Measurements from ENCODE around the gene ZNF148. TPM values are rescaled to one million over a fixed set of nuclear protein-coding genes. Genes with fewer than 3 reads are reported as not detected.

ZNF148 gene
- total RNA-seq, 4 donors from 2014 or later, result 30.3 to 39.0 (median 33.0) TPM

DNA sequence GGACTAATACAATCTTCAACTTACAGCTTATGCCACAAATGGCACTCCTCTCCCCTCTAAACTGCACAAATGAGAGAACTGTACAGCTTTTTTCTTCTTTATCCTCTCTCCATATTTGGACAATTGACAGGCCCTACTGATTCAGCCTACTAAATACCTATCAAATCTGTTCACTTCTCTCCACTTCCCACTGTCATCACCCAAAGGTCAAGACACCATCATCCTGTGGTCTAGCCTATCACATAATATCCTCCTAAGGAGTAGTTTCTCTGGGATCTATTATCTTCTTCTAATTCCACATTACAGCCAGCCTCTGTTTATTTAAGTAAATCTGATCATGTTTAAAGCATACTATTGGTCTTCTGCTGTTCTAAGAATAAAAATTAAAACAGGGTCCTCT is 129.6 kb downstream of the ZNF148 start:
- intact Hi-C loops (cut with DNase I), result no loop called here
- H3K9me3 ChIP-seq, result no peaks in the 10 kb centered on the region
- DNase-seq (ENCODE audit: extremely low spot score), result no peak
- TF ChIP-seq, protein P1, sequence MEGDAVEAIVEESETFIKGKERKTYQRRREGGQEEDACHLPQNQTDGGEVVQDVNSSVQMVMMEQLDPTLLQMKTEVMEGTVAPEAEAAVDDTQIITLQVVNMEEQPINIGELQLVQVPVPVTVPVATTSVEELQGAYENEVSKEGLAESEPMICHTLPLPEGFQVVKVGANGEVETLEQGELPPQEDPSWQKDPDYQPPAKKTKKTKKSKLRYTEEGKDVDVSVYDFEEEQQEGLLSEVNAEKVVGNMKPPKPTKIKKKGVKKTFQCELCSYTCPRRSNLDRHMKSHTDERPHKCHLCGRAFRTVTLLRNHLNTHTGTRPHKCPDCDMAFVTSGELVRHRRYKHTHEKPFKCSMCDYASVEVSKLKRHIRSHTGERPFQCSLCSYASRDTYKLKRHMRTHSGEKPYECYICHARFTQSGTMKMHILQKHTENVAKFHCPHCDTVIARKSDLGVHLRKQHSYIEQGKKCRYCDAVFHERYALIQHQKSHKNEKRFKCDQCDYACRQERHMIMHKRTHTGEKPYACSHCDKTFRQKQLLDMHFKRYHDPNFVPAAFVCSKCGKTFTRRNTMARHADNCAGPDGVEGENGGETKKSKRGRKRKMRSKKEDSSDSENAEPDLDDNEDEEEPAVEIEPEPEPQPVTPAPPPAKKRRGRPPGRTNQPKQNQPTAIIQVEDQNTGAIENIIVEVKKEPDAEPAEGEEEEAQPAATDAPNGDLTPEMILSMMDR (IDR thresholded peaks at IDR 0.05), result no peak
- TF ChIP-seq EP300 (IDR thresholded peaks at IDR 0.05) (no peak), POLR2AphosphoS5 (IDR thresholded peaks at IDR 0.05) (no peak), POLR2A (IDR thresholded peaks at IDR 0.05; ENCODE audit: low read depth) (no peak)
- no peak overlapping the region for H3K4me3 ChIP-seq
- H3K4me1 ChIP-seq, result peaks cover 0 to under 1% (median 0%) of the 10 kb centered on the region in 4 donors
- H3K36me3 ChIP-seq, result no peaks in the 10 kb centered on the region
- H3K27ac ChIP-seq (replicated peaks in 1 of 4), result no peak overlapping the region
- no peaks in the 10 kb centered on the region for H3K27me3 ChIP-seq

DNA sequence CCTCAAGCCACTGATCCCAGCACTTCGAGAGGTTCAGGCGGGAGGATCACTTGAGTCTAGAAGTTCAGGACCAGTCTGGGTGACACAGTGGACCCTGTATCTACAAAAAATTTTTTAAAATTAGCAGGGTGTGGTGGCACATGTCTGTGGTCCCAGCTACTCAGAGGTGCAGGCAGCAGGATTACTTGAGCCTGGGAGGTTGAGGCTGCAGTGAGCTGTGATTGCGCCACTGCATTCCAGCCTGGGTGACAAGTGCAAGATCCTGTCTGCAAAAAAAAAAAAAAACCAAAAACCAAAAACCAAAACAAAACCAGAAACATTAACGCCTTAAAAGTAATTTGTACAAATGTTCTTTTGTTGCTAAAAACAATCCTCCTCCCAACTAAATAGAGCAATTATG is 134.6 kb downstream of the ZNF148 start:
- 78% methylated on average over 4 of the region's 4 CpGs for WGBS
- intact Hi-C loops (cut with DNase I), result no loop called here
- TF ChIP-seq, protein P1 (IDR thresholded peaks at IDR 0.05), result no peak
- no peak for TF ChIP-seq POLR2A (IDR thresholded peaks at IDR 0.05; ENCODE audit: low read depth)
- TF ChIP-seq POLR2AphosphoS5 (IDR thresholded peaks at IDR 0.05), result no peak
- no peak for TF ChIP-seq EP300 (IDR thresholded peaks at IDR 0.05)

DNA sequence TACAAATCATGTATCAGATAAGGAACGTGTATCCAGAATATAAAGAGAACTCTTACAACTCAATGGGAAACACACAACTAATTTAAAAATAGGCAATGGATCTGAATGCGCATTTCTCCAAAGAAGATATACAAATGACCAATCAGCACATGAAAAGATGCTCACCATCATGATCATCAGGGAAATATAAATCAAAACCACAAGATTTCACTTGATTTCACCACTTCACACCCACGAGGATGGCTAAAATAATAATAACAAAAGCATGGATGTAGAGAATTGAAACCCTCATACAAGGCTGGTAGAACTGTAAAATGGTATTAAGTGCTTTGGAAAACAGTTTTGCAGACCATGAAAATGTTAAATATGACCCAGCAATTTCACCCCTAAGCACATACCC is 135.9 kb downstream of the ZNF148 start:
- Histone ChIP-seq H3K27me3 (no peaks in the 10 kb centered on the region), H3K4me3 (no peak overlapping the region), H3K36me3 (no peaks in the 10 kb centered on the region), H3K27ac (replicated peaks in 1 of 4) (no peak overlapping the region), H3K4me1 (peaks cover 0 to 16% (median 3%) of the 10 kb centered on the region in 4 donors), H3K9me3 (no peaks in the 10 kb centered on the region)
- no peak for DNase-seq (ENCODE audit: extremely low spot score)
- intact Hi-C loops (cut with DNase I), result no loop called here
- WGBS, result 83% methylated on average over 3 of the region's 3 CpGs
- TF ChIP-seq POLR2AphosphoS5 (IDR thresholded peaks at IDR 0.05) (no peak), EP300 (IDR thresholded peaks at IDR 0.05) (no peak), POLR2A (IDR thresholded peaks at IDR 0.05; ENCODE audit: low read depth) (no peak)
- TF ChIP-seq, protein P1 (IDR thresholded peaks at IDR 0.05), result no peak

More for the DNA sequence above, 134.6 kb downstream of the ZNF148 start:
- no peak for DNase-seq (ENCODE audit: extremely low spot score)
- Histone ChIP-seq H3K4me1 (peaks cover 0 to 16% (median 3%) of the 10 kb centered on the region in 4 donors), H3K9me3 (no peaks in the 10 kb centered on the region), H3K27ac (replicated peaks in 1 of 4) (no peak overlapping the region), H3K27me3 (no peaks in the 10 kb centered on the region), H3K36me3 (no peaks in the 10 kb centered on the region), H3K4me3 (no peak overlapping the region)

DNA sequence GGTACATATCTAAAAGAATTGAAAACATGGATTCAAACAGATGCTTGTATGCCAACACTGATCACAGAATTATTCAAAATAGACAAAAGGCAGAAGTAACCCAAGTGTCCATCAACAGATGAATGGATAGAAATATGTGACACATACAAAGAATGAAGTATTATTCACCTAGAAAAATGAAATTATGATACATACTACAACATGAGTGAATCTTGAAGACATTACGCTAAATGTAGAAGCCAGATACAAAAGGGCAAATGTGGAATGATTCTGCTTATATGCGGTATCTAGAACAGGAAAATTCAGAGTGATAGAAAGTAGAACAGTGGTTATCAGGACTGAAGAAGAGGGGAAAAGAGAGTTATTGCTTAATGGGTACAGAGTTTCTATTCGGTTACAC is 136.4 kb downstream of the ZNF148 start:
- intact Hi-C loops (cut with DNase I), result no loop called here
- 82% methylated on average over 3 of the region's 3 CpGs for WGBS
- H3K36me3 ChIP-seq, result peaks cover 0 to 4% (median under 1%) of the 10 kb centered on the region in 4 donors
- DNase-seq (ENCODE audit: extremely low spot score), result no peak
- no peaks in the 10 kb centered on the region for H3K27me3 ChIP-seq
- TF ChIP-seq, protein P1 (IDR thresholded peaks at IDR 0.05), result no peak
- TF ChIP-seq POLR2A (IDR thresholded peaks at IDR 0.05; ENCODE audit: low read depth) (no peak), EP300 (IDR thresholded peaks at IDR 0.05) (no peak), POLR2AphosphoS5 (IDR thresholded peaks at IDR 0.05) (no peak)
- no peak overlapping the region for H3K27ac ChIP-seq (replicated peaks in 1 of 4)
- H3K4me3 ChIP-seq, result no peak overlapping the region
- H3K9me3 ChIP-seq, result no peaks in the 10 kb centered on the region
- peaks cover 0 to 16% (median 3%) of the 10 kb centered on the region in 4 donors for H3K4me1 ChIP-seq

DNA sequence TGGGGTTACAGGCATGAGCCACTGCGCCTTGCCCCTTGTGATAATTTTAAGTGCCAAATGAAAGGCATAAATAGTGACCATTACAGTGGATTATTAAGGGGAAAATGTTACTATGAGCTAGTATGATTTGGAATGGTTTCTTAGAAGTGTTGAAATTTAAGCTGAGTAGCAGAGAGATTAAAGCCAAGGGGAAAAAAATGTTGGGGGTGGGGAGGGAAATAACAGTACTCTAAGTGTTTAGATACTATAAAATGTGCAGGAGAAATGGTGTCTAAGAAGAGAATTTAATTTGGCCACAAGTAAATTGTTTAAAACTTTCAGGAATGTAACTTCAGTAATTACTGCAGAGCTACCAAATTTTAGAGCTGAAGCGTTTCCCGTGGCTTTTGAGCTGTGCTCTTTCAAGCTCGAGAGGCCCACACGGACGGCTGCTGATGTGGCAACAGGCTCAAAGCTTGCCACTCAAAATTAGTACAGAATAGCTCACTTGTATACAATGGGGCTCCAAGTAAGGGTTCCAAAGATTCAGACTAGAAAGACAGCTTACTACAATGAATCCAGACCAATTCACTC is 138.7 kb downstream of the ZNF148 start:
- H3K27ac ChIP-seq (replicated peaks in 1 of 4), result peak overlapping the region in 1 of 4 donors; percentile 14
- no peaks in the 10 kb centered on the region for H3K9me3 ChIP-seq
- TF ChIP-seq EP300 (IDR thresholded peaks at IDR 0.05) (no peak), POLR2AphosphoS5 (IDR thresholded peaks at IDR 0.05) (no peak), POLR2A (IDR thresholded peaks at IDR 0.05; ENCODE audit: low read depth) (no peak)
- TF ChIP-seq, protein P1 (IDR thresholded peaks at IDR 0.05), result no peak
- H3K4me1 ChIP-seq, result peaks cover 0 to 16% (median 3%) of the 10 kb centered on the region in 4 donors
- H3K36me3 ChIP-seq, result peaks cover 13 to 26% (median 18%) of the 10 kb centered on the region in 4 donors
- WGBS, result 65% methylated on average over 6 of the region's 6 CpGs
- no peaks in the 10 kb centered on the region for H3K27me3 ChIP-seq
- no peak for DNase-seq (ENCODE audit: extremely low spot score)
- intact Hi-C loops (cut with DNase I), result no loop called here
- no peak overlapping the region for H3K4me3 ChIP-seq

All from esophagus muscularis mucosa (tissue), 4 donors.